IPS-11a (cell line): Measurements from ENCODE around the gene FBXW11.
A peak's percentile ranks its signal among the peaks of the same experiment; 100 is the strongest.
"Not testable (repeated sequence)": the region's sequence is repeated elsewhere in the genome, so short reads cannot be mapped to it uniquely, and the experiment has no call there.

ENCODE experiments used
- H3K4me3 ChIP-seq: one replicate; pipeline ENCODE4 v1.5.1; 2013; ENCODE audit warnings: low read depth, low read length, control low read depth

Gene FBXW11

DNA sequence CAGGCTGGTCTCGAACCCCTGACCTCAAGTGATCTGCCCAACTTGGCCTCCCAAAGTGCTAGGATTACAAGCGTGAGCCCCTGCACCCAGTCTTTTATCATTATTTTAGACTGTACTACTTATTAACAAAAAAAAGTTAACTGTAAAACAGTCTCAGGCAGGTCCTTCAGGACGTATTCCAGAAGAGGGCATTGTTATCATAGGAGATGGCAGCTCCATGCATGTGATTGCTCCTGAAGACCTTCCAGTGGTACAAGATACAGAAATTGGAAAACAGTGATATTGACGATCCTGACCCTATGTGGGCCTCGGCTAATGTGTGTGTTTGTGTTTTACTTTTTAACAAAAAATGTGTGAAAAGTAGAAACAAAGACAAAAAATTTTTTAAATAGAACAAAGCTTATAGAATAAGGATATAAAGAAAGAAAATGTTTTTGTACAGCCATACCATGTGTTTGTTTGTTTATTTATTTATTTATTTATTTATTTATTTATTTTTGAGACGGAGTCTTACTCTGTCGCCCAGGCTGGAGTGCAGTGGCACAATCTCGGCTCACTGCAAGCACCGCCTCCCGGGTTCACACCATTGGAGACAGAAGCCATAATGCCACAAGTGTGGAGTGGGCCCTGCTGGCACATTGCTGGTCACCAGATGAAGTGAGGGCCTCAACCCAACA is 13.8 kb upstream of the FBXW11 start:
- not testable (repeated sequence) for H3K4me3 ChIP-seq

DNA sequence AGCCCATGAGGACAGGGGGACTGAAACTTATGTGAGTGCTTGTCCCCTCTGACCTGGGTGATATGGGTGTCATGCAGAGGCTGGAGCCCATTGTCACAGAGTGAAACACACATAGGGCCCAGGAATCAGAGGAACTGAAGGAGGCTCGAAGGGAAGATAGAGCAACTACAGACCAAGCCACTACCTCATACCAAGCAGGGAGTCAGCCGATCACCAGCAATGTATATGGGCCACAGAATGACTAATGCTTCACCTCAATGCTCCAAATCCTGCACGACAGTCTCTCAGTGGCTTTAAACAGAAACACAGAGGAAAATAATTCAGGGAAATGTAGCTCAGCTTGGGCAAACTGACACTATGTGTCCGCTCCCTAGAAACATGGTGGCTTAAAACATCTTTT is 8.9 kb upstream of the FBXW11 start:
- no peak overlapping the region for H3K4me3 ChIP-seq

DNA sequence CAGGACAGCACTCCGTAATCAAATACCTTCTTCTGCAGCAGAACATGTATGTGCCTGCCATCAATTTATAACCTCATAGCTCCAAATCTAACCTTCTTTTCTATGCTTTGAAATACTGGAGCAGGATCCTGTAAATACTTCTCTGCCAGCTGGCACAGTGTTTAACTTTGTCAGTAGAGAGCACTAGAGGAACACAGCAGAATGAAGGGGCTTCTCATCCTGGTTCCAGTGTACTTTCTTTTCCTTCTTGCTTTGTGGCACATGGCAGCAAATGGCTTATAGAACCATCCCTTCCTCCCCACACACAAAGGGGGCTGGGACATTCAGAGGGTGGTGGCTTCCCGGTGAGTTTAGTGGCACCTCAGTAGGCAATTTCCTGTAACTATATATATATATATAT is 3.8 kb upstream of the FBXW11 start:
- no peak overlapping the region for H3K4me3 ChIP-seq

DNA sequence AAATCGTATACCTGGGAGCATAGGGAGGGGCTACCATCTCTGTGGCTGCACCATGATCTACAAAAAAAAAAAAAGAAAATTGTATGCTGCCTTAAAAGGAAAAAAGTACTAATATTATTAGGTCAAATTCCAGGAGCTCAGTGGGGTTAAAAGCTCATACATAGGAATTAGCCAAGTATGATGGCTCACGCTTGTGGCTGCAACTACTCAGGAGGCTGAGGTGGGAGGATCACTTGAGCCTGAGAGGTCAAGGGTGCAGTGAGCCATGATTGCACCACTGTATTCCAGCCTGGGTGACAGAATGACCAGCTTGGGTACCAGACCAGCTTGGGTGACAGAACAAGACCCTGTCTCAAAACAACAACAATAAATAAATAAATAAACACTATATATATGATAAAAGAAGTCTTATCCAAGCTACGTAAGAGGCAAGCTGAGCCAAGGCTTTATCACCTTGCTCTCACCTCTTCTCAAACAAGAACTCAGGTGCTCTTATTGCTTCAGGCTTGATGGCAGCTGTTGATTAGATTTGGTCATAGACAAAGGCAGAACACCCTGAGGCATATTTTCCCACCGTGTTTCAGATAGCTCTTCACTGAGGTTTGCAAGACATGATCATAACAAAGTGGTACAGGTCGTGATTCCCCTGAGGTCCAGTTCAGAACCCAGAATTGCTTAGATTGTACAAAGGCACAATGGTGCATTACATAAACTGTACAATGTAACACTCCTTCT is 3.3 kb upstream of the FBXW11 start:
- H3K4me3 ChIP-seq, result no peak overlapping the region

DNA sequence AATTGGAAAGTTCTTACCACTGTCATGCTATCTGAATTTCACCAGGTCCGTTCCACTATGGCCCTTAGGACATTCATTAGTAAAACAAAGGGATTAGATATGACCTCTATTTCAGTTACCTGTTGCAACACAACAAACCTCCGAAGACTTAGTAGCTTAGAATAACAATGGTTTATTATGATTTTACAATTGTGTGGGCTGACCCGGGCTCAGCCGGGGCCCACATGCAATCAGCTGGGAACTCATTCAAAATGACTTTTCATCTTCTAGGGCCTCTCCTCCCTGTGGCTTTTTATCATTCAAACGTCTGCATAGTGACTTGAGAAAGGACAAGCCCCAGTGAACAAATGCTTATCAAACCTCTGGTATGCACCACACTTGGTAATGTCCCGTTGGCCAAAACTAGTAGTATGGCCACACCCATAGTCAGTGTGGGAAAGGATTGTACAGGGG is 2.3 kb upstream of the FBXW11 start:
- no peak overlapping the region for H3K4me3 ChIP-seq

DNA sequence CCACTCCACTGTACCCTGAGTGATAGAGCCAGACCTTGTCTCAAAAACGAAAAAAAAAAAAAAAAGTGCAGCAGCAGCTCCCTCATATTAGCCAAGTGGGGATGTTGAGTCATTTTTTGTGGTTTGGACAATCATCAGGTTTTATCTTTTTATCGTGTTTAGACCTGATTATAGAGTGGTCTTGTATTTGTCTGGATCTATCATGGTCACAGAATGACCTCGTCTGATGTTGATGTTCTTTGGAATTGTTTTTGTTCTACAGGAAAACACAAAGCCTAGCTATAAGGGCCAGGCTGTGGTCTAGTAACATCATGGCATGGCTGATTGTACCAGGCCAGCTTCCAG is 1.6 kb upstream of the FBXW11 start:
- no peak overlapping the region for H3K4me3 ChIP-seq

DNA sequence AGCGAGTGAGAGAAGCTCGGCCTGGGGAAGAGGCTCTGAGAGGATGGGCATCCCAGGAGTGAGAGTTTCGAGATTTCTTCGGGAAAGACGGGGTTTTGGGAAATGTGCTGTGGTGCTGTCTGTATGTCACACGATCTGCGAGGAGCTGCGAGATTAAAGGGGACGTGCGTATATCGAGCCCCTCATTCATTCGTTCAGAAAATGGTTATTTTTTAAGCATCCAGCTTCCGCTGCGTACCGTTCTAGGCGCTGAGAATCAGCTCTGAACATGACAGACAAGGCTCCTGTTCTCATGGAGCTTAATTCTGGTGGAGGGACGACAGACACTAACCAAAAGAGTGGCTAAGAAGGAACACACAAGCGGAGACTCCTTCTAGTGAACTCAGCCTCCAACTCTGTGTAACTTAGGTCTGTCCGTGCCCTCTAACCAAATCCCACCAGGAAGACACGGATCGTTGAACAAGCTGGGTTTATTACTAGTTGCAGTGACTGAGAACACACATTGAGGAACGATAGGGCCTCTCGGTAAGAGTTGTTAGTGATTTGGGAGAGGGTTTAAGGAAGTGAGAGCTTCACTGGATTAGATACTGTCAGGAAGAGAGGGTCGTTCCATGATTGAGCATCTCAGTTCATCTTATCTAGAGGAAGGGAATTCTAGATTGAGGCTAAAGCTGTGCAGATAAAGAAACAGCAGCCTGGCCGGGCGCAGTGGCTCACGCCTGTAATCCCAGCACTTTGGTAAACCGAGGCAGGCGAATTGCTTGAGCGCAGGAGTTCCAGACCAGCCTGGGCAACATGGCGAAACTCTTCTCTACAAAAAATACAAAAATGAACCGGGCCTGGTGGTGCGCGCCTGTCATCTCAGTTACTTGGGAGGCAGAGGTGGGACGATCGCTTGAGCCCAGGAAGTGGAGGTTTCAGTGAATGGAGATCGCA is 1.0 kb upstream of the FBXW11 start:
- peak overlapping the region; percentile 97 for H3K4me3 ChIP-seq

DNA sequence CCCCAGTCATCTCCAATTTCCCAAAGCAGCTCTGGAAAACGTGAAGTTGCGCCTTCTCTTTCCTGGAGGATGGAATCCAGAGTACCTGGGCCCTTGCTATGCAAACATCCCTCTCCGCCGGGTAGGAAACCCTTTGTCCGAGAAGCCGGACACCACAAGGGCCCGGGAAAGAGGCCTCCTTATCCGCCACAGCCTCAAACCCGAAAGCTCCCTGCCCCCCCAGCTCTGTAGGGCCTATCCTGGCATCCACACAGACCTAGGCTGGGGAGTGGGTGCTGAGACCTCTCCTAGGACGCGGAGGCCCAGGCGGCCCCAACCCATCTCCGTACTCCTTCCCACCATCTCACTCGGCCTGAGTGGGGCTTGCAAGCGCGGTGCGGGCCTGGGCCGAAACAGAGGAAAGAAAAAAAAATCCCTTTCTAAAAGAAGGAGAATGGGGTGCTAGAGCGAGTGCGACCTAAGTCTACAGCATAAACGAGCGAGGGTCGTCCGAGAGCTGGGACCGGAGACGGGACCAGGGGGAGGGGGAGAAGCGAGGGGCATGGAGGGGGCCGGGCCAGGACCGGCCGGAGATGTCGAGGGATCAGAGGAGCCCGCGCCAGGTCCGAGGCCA is 624 bp downstream of the FBXW11 start:
- H3K4me3 ChIP-seq, result peak overlapping the region; percentile 97

DNA sequence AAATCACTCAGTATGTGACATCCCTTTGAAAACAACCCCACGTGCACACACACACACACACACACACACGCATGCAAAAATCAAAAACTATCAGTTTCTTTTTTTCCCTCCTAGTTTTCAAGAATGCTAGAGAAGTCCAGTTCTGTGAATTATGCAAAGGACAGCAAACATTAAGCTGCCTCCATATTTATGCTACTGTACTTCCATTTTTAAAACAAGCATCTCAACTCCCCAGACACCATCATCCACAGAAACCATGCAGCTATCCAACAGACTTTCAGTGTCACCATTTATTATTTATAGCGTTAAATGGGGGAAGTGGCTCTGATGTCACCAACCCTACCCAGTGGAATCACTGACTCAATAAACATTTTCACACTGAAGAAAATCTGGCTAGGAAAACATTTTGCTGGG is 1.6 kb downstream of the FBXW11 start:
- H3K4me3 ChIP-seq, result peak overlapping the region; percentile 97

DNA sequence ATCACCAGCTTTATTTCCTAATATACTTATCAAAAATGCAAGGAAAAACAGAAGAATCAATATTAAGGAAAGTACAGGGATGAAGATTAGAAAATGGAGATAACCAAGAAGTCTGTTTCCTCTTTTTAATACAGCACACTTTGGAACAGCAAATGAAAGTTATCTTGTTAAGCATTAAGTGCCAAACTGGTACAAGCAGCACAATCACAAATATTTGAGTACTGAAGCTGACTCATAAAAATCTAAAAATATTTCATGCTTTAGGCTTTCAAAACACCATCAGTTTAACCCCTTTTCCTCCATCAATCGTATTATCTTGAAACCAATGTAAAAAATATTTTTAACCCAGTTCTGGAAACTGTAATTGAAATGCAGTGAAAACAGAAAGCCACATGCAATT is 2.7 kb downstream of the FBXW11 start:
- H3K4me3 ChIP-seq, result no peak overlapping the region

DNA sequence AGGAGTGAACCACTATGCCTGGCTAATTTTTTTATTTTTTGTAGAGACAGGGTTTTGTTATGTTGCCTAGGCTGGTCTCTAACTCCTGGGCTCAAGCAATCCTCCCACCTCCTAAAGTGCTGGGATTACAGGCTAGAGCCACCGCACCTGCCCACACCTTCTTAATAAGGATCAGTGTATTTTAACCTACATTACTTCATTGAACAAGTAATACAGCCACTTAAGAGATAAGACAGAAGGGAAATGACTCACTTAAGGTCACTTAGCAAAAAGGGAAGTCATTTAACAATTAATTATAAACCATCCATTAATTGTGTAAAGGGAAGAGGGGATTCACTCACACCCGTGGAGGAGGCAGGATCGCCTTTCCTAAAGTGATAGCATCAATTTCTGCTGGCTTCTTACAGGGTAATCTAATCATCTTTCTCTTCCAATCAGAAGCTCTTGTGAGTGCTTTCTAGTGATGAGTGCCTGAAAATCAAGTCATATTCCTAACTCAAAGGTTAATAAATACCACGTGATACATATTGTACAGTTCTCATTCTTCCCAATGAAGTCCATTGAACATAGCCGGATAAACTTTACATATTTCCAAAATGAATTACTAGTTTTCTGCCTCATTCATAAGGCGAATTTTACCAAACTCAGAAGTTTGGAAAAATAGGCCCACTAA is 3.5 kb downstream of the FBXW11 start:
- H3K4me3 ChIP-seq, result no peak overlapping the region

DNA sequence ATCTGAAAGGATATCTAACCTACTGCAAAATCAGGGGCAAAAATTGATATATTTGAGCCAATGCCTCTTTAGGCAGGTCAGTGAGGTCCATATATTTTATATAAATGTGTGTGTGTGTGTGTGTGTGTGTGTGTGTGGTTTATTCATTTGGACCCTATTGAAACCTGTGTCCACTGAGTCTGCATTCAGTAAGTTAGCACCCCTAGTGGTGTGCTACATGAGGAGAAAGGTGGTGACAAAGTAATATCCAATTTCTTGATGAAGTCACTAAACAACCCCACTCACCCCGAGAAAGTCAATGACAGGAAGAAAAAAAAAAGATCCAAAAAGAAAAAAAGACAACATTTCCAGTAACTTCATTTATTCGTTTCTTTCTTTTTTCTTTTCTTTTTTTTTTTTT is 4.1 kb downstream of the FBXW11 start:
- H3K4me3 ChIP-seq, result no peak overlapping the region

DNA sequence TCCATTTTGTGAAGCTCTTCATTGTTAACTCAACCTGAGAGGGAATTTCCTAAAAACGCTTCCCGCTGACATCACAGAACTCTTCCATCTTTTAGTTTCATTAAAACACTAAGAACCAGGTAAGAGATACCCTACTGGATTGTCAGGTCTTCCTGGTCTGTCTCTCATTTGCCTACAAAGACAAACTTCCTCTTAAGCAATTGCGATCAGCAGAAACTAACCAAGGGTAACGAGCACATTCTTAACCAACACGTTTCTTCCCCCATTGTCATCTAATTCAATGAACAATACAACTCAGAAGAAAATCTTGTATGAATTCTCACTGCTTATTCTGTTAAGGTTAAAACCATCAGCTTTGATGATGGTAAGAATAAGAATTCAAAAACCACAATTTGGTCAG is 6.6 kb downstream of the FBXW11 start:
- no peak overlapping the region for H3K4me3 ChIP-seq

DNA sequence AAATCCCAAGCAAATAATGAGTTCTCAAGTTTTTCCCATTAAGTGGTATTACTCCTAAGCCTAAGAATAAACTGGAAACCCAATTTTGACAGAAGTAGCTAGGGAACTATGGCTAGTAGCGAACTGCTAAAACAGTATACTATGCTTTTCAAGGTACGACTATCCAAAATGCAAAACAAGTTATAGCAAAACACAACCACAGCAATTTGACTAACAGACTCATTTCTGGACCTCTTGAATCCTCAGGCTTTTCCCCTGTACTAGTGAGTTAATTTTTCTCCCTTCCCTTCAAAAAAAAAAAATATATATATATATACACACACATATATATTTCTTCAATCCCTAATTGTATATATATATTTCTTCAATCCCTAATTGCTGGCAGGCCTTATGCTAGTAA is 7.3 kb downstream of the FBXW11 start:
- H3K4me3 ChIP-seq, result no peak overlapping the region

DNA sequence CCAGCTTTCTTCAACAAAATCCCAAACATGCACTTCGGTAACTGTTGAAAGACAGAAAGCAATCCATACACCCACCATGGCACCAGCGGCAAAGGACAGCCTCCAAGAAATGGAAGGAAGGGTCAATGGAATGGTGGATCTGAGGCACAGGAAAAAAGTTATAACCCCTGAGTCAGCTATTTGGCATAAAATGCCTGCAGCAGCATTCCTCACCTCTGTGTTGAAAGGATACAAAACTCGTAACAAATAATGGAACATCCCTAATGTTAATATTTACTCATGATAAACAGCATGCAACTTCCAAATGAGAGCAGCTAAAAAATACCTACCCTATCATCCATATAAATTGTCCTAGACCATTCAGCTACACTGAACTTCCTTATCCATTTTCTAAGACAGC is 9.4 kb downstream of the FBXW11 start:
- H3K4me3 ChIP-seq, result no peak overlapping the region

DNA sequence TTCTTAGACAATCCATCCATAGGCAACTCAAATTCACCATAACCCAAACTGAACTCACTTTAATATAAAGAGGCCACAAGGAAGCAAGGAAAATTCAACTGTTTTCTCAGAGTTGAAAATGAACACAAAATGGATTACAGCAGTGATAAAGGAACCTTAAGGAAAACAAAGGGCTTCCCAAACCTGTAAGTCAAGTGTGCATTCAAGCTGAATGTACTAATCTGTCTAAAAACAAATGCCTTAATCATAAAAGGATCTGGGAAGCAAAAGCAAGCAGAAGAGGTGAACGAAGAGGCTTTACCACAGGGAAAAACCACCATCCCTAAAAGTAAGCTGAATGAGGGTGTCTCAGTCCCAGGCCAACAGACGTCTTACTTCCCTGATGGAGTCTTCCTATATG is 13.6 kb downstream of the FBXW11 start:
- no peak overlapping the region for H3K4me3 ChIP-seq

DNA sequence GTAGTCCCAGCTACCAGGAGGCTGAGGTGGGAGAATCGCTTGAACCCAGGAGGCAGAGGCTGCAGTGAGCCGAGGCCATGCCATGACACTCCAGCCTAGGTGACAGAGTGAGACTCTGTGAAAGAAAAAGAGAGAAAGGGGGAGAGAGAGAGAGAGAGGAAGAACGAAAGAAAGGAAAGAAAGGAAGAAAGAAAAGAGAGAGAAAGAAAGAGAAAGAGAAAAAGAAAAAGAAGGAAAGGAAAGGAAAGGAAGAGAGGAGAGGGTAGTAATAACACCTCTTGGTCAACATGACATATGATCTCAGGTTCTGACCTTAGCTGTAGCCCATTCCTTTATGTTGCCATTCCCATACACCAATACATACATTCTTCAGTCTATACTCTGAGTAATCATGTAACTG is 14.1 kb downstream of the FBXW11 start:
- H3K4me3 ChIP-seq, result no peak overlapping the region

DNA sequence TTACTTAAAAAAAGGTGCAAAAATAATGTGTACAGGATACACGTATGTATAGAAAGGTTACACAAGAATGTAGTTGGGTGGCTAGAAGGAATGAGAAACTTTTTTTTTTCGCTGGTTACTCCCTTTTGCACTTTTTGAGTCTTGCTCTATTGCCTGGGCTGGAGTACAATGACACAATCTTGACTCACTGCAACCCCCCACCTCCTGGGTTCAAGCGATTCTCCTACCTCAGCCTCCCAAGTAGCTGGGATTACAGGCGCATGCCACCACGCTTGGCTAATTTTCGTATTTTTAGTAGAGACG is 15.8 kb downstream of the FBXW11 start:
- no peak overlapping the region for H3K4me3 ChIP-seq

DNA sequence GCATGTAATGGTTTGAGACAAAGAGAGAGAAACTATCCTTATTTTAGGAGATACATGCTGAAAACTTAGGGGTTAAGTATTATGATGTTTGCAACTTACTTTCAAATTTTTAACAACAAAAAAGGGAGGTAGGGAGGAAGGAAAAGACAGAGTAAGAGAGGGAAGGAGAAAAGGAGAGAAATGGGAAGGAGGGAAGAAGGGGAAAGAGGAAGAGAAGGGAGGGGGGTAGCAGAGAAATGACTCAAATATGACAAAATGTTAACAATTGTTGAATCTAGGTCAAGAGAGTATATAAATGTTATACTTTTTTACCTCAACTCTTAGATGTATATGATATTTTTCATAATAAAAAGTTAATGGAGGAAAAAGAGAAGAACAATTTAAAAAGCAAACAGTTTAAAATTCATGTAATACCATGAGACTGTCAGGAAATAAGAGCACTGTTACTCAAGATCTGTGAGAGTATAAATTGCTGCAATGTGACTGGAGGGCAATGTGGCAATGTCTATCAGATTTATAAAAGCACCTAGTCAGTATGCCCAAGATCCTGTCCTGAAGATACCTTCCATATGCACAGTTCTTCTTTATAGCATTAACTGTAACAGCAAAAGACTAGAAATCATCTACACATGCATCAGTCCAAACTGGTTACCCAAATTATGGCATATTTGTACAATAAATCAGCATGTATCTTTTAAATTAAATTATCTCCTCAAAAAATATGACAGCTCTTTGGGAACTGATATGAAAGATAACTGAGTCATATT is 16.3 kb downstream of the FBXW11 start:
- no peak overlapping the region for H3K4me3 ChIP-seq

DNA sequence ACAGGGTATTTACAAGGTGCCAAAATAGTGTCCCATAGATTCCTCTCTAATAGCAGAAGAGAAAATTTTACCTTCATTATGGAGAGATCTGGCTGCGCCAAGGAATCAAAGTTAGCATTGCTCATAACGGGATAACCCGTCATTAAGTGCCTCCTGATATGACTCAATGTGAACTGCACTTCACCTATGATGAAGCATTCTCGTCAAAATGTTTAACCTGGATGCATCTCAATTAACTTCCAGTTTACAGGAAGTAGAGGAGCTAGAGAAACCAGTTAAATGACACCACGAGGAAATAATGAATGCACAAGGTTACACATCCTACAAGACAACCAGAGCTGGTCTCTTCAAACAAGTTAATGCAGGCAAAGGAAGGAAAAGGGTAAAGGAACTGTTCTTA is 17.2 kb downstream of the FBXW11 start:
- H3K4me3 ChIP-seq, result no peak overlapping the region
